ENCODE results near the gene FGF14. TPM values are rescaled to one million over a fixed set of nuclear protein-coding genes. Genes with fewer than 3 reads are reported as not detected.

The FGF14 gene
- total RNA-seq, 1 donor from 2014 or later: not detected

GRCh38 chr13:101998129-101998528, 403.7 kb downstream of the FGF14 start:
- H3K27ac ChIP-seq: no peak overlapping the region
- no peaks in the 10 kb centered on the region for H3K36me3 ChIP-seq
- DNase-seq (ENCODE audit: low spot score in 2 of 2): no peak
- intact Hi-C loops (cut with DNase I): no loop called here
- H3K4me1 ChIP-seq: peaks cover 0 to 6% of the 10 kb centered on the region in 2 donors
- no peak overlapping the region for H3K4me3 ChIP-seq
- no peaks in the 10 kb centered on the region for H3K9me3 ChIP-seq
- TF ChIP-seq, protein P1, sequence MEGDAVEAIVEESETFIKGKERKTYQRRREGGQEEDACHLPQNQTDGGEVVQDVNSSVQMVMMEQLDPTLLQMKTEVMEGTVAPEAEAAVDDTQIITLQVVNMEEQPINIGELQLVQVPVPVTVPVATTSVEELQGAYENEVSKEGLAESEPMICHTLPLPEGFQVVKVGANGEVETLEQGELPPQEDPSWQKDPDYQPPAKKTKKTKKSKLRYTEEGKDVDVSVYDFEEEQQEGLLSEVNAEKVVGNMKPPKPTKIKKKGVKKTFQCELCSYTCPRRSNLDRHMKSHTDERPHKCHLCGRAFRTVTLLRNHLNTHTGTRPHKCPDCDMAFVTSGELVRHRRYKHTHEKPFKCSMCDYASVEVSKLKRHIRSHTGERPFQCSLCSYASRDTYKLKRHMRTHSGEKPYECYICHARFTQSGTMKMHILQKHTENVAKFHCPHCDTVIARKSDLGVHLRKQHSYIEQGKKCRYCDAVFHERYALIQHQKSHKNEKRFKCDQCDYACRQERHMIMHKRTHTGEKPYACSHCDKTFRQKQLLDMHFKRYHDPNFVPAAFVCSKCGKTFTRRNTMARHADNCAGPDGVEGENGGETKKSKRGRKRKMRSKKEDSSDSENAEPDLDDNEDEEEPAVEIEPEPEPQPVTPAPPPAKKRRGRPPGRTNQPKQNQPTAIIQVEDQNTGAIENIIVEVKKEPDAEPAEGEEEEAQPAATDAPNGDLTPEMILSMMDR (IDR thresholded peaks at IDR 0.05): no peak
- H3K27me3 ChIP-seq: no peaks in the 10 kb centered on the region

- TF ChIP-seq, protein P1 (IDR thresholded peaks at IDR 0.05): no peak
- intact Hi-C loops (cut with DNase I): no loop called here
- Histone ChIP-seq H3K27ac (no peak overlapping the region), H3K4me1 (peaks cover 0 to 2% of the 10 kb centered on the region in 2 donors), H3K27me3 (no peaks in the 10 kb centered on the region), H3K9me3 (no peaks in the 10 kb centered on the region), H3K36me3 (no peaks in the 10 kb centered on the region), H3K4me3 (no peak overlapping the region)
- no peak for DNase-seq (ENCODE audit: low spot score in 2 of 2)
These were observed 404.9 kb downstream of the FGF14 start for GRCh38 chr13:101996954-101997353.

GRCh38 chr13:101989798-101990350, 412.0 kb downstream of the FGF14 start:
- no peak for DNase-seq (ENCODE audit: low spot score in 2 of 2)
- peak overlapping the region in 1 of 2 donors; percentile 27 for H3K27ac ChIP-seq
- TF ChIP-seq, protein P1 (IDR thresholded peaks at IDR 0.05): no peak

DNA sequence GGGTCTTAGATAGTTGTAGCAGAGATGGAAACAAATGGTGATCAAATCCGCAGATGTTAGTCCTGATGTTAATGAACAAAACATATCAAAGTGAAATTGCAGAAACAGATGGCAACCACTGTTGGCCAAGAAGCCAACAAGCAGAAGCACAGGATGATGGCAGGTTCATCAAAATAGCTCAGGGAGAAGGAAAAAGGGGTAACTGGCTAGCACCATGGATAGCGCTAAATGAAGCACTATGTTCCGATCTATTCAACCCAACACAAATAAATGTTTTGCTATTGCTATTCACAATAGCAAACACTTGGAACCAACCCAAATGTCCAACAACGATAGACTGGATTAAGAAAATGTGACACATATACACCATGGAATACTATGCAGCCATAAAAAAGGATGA, 413.7 kb downstream of the FGF14 start:
- Histone ChIP-seq H3K27me3 (no peaks in the 10 kb centered on the region), H3K36me3 (no peaks in the 10 kb centered on the region), H3K27ac (no peak overlapping the region), H3K4me3 (no peak overlapping the region), H3K9me3 (no peaks in the 10 kb centered on the region), H3K4me1 (no peaks in the 10 kb centered on the region)
- intact Hi-C loops (cut with DNase I): no loop called here
- DNase-seq (ENCODE audit: low spot score in 2 of 2): no peak
- TF ChIP-seq, protein P1 (IDR thresholded peaks at IDR 0.05): no peak

More at GRCh38 chr13:101989798-101990350, 412.0 kb downstream of the FGF14 start:
- Histone ChIP-seq H3K4me3 (no peak overlapping the region), H3K4me1 (no peaks in the 10 kb centered on the region), H3K27me3 (no peaks in the 10 kb centered on the region), H3K9me3 (no peaks in the 10 kb centered on the region), H3K36me3 (no peaks in the 10 kb centered on the region)
- intact Hi-C loops (cut with DNase I): no loop called here

GRCh38 chr13:101986316-101986715, 415.5 kb downstream of the FGF14 start:
- no peak overlapping the region for H3K4me3 ChIP-seq
- H3K27me3 ChIP-seq: no peaks in the 10 kb centered on the region
- intact Hi-C loops (cut with DNase I): no loop called here
- H3K27ac ChIP-seq: no peak overlapping the region
- TF ChIP-seq, protein P1 (IDR thresholded peaks at IDR 0.05): no peak
- DNase-seq (ENCODE audit: low spot score in 2 of 2): no peak
- H3K4me1 ChIP-seq: no peaks in the 10 kb centered on the region
- no peaks in the 10 kb centered on the region for H3K36me3 ChIP-seq
- H3K9me3 ChIP-seq: no peaks in the 10 kb centered on the region

GRCh38 chr13:101985321-101985720, 416.5 kb downstream of the FGF14 start:
- Histone ChIP-seq H3K9me3 (no peaks in the 10 kb centered on the region), H3K4me3 (no peak overlapping the region), H3K27me3 (no peaks in the 10 kb centered on the region), H3K36me3 (no peaks in the 10 kb centered on the region), H3K27ac (no peak overlapping the region), H3K4me1 (no peaks in the 10 kb centered on the region)
- TF ChIP-seq, protein P1 (IDR thresholded peaks at IDR 0.05): no peak
- intact Hi-C loops (cut with DNase I): no loop called here
- DNase-seq (ENCODE audit: low spot score in 2 of 2): no peak

Measured in ascending aorta (tissue), 2 donors.